Stimulated activated naive CD8-positive, alpha-beta T cell treated with anti-CD3 and anti-CD28 coated beads, Interleukin-15, amount 100 ng/mL, for 72 hours (primary cell): ENCODE data around the gene SENP6.
"Not testable (repeated sequence)": the region's sequence is repeated elsewhere in the genome, so short reads cannot be mapped to it uniquely, and the experiment has no call there.

Source experiments
- ATAC-seq: fragments of 150-1000 bp; cut with Tn5 transposase; 2 replicates; pipeline ENCODE4 v1.10.0; 2021; ENCODE audit warnings: mild to moderate bottlenecking, moderate library complexity
- DNase-seq, 2 donors: peaks; one replicate each; pipeline ENCODE4 v3.0.0; 2021 to 2022
- H3K27ac Mint-ChIP-seq, 2 donors: one replicate each; pipeline ENCODE4 v1.8.0; 2022; ENCODE audit warnings: mild to moderate bottlenecking in 2 of 2, mixed read lengths in 2 of 2, moderate library complexity in 2 of 2
- H3K27me3 Mint-ChIP-seq: one replicate; pipeline ENCODE4 v1.8.0; 2022; ENCODE audit warnings: mixed read lengths
- H3K4me1 Mint-ChIP-seq: one replicate; pipeline ENCODE4 v1.8.0; 2022; ENCODE audit warnings: mild to moderate bottlenecking, mixed read lengths
- H3K4me3 Mint-ChIP-seq, 2 donors: one replicate each; pipeline ENCODE4 v1.8.0; 2022; ENCODE audit warnings: mild to moderate bottlenecking in 2 of 2, mixed read lengths in 2 of 2, moderate library complexity in 1 of 2
- H3K9me3 Mint-ChIP-seq, 2 donors: one replicate each; pipeline ENCODE4 v1.8.0; 2022; ENCODE audit warnings: mixed read lengths in 2 of 2

SENP6 gene

GRCh38 chr6:75596380-75596779 is 5.3 kb upstream of the SENP6 start:
- H3K4me1 Mint-ChIP-seq: peaks cover 35% of the 10 kb centered on the region
- H3K27me3 Mint-ChIP-seq, H3K9me3 Mint-ChIP-seq, H3K4me3 Mint-ChIP-seq, H3K27ac Mint-ChIP-seq, DNase-seq, ATAC-seq: not testable (repeated sequence)

- Mint-ChIP-seq H3K4me1 (peaks cover 44% of the 10 kb centered on the region), H3K4me3 (peak overlapping the region; percentile 74 to 94), H3K27me3 (no peaks in the 10 kb centered on the region), H3K9me3 (no peaks in the 10 kb centered on the region), H3K27ac (peak overlapping the region; percentile 69 to 99)
- no peak for DNase-seq
- ATAC-seq: no peak
These were observed 912 bp upstream of the SENP6 start for GRCh38 chr6:75600768-75601167.

- ATAC-seq: peak; percentile 62
- H3K9me3 Mint-ChIP-seq: no peaks in the 10 kb centered on the region
- peak overlapping the region; percentile 99 for H3K27ac Mint-ChIP-seq
- H3K27me3 Mint-ChIP-seq: no peaks in the 10 kb centered on the region
- DNase-seq: peak; percentile 72 to 73
- H3K4me3 Mint-ChIP-seq: peak overlapping the region; percentile 97 to 98
- peaks cover 60% of the 10 kb centered on the region for H3K4me1 Mint-ChIP-seq
These were observed 796 bp downstream of the SENP6 start for GRCh38 chr6:75602246-75603105.

GRCh38 chr6:75603106-75603420 is 1.4 kb downstream of the SENP6 start:
- H3K9me3 Mint-ChIP-seq: no peaks in the 10 kb centered on the region
- H3K27ac Mint-ChIP-seq: peak overlapping the region; percentile 99
- H3K4me3 Mint-ChIP-seq: peak overlapping the region; percentile 97 to 98
- no peaks in the 10 kb centered on the region for H3K27me3 Mint-ChIP-seq
- no peak for ATAC-seq
- DNase-seq: no peak
- peaks cover 61% of the 10 kb centered on the region for H3K4me1 Mint-ChIP-seq

- ATAC-seq (no peak), DNase-seq (no peak)
- H3K4me1 Mint-ChIP-seq: peaks cover 62% of the 10 kb centered on the region
- no peaks in the 10 kb centered on the region for H3K27me3 Mint-ChIP-seq
- H3K27ac Mint-ChIP-seq: no peak overlapping the region
- H3K9me3 Mint-ChIP-seq: no peaks in the 10 kb centered on the region
- peak overlapping the region; percentile 97 to 98 for H3K4me3 Mint-ChIP-seq
These were observed 2.6 kb downstream of the SENP6 start for GRCh38 chr6:75604294-75604693.

GRCh38 chr6:75605635-75606034 is 4.0 kb downstream of the SENP6 start:
- Mint-ChIP-seq H3K27me3 (no peaks in the 10 kb centered on the region), H3K9me3 (no peaks in the 10 kb centered on the region), H3K27ac (no peak overlapping the region), H3K4me1 (peaks cover 66% of the 10 kb centered on the region), H3K4me3 (peak overlapping the region in 1 of 2 donors; percentile 1)
- ATAC-seq (no peak), DNase-seq (no peak)

- DNase-seq: no peak
- Mint-ChIP-seq H3K27ac (no peak overlapping the region), H3K4me1 (peaks cover 89% of the 10 kb centered on the region), H3K9me3 (no peaks in the 10 kb centered on the region), H3K4me3 (no peak overlapping the region), H3K27me3 (no peaks in the 10 kb centered on the region)
- no peak for ATAC-seq
These were observed 6.6 kb downstream of the SENP6 start for GRCh38 chr6:75608304-75608703.

GRCh38 chr6:75608956-75609533 is 7.4 kb downstream of the SENP6 start:
- Mint-ChIP-seq H3K27ac (peak overlapping the region in 1 of 2 donors; percentile 20), H3K27me3 (no peaks in the 10 kb centered on the region), H3K4me3 (no peak overlapping the region)

GRCh38 chr6:75609639-75610590 is 8.2 kb downstream of the SENP6 start:
- DNase-seq: no peak
- peaks cover 98% of the 10 kb centered on the region for H3K4me1 Mint-ChIP-seq
- ATAC-seq: no peak
- H3K27me3 Mint-ChIP-seq: no peaks in the 10 kb centered on the region
- H3K9me3 Mint-ChIP-seq: no peaks in the 10 kb centered on the region
- H3K4me3 Mint-ChIP-seq: no peak overlapping the region
- peak overlapping the region in 1 of 2 donors; percentile 89 for H3K27ac Mint-ChIP-seq

More at GRCh38 chr6:75608956-75609533, 7.4 kb downstream of the SENP6 start:
- Mint-ChIP-seq H3K4me1 (peaks cover 95% of the 10 kb centered on the region), H3K9me3 (no peaks in the 10 kb centered on the region)
- ATAC-seq (no peak), DNase-seq (no peak)

GRCh38 chr6:75611011-75611701 is 9.5 kb downstream of the SENP6 start:
- ATAC-seq: no peak
- H3K27me3 Mint-ChIP-seq: no peaks in the 10 kb centered on the region
- H3K27ac Mint-ChIP-seq: no peak overlapping the region
- H3K9me3 Mint-ChIP-seq: no peaks in the 10 kb centered on the region
- peak overlapping the region; percentile 30 to 73 for H3K4me3 Mint-ChIP-seq
- peaks cover 98% of the 10 kb centered on the region for H3K4me1 Mint-ChIP-seq
- DNase-seq: no peak

- Mint-ChIP-seq H3K9me3 (no peaks in the 10 kb centered on the region), H3K4me1 (peaks cover 92% of the 10 kb centered on the region), H3K4me3 (peak overlapping the region; percentile 30 to 73), H3K27ac (peak overlapping the region; percentile 61 to 95), H3K27me3 (no peaks in the 10 kb centered on the region)
- DNase-seq (peak; percentile 31 to 64), ATAC-seq (peak; percentile 97)
These were observed 10.2 kb downstream of the SENP6 start for GRCh38 chr6:75611702-75612375.

- peak overlapping the region; percentile 61 to 95 for H3K27ac Mint-ChIP-seq
- ATAC-seq (peak; percentile 38), DNase-seq (no peak)
- H3K9me3 Mint-ChIP-seq: no peaks in the 10 kb centered on the region
- H3K4me3 Mint-ChIP-seq: peak overlapping the region; percentile 30 to 73
- no peaks in the 10 kb centered on the region for H3K27me3 Mint-ChIP-seq
- H3K4me1 Mint-ChIP-seq: peaks cover 87% of the 10 kb centered on the region
These were observed 10.8 kb downstream of the SENP6 start for GRCh38 chr6:75612434-75612833.

- H3K27me3 Mint-ChIP-seq: no peaks in the 10 kb centered on the region
- ATAC-seq (no peak), DNase-seq (no peak)
- H3K4me3 Mint-ChIP-seq: peak overlapping the region; percentile 30 to 73
- peak overlapping the region in 1 of 2 donors; percentile 70 for H3K27ac Mint-ChIP-seq
- H3K4me1 Mint-ChIP-seq: peaks cover 86% of the 10 kb centered on the region
- H3K9me3 Mint-ChIP-seq: no peaks in the 10 kb centered on the region
These were observed 11.4 kb downstream of the SENP6 start for GRCh38 chr6:75613056-75613501.

- Mint-ChIP-seq H3K9me3 (no peaks in the 10 kb centered on the region), H3K27ac (peak overlapping the region in 1 of 2 donors; percentile 80), H3K27me3 (no peaks in the 10 kb centered on the region), H3K4me3 (no peak overlapping the region), H3K4me1 (peaks cover 69% of the 10 kb centered on the region)
- ATAC-seq (no peak), DNase-seq (no peak)
These were observed 16.8 kb downstream of the SENP6 start for GRCh38 chr6:75618437-75618836.
